GM23338 (cell line): ENCODE data around the gene FBXW7. TPM values are rescaled to one million over a fixed set of nuclear protein-coding genes. Genes with fewer than 3 reads are reported as not detected.

Source experiments
- CREB1 ChIP-seq: fragments of 250-450 bp; sonication (Bioruptor Pico); IDR thresholded peaks from 2 replicates; pipeline ENCODE4 v1.5.0; 2020; ENCODE audit warnings: low read depth, mild to moderate bottlenecking, moderate library complexity
- EZH2 ChIP-seq: fragments of 200-600 bp; sonication (generic); IDR thresholded peaks from one replicate; pipeline ENCODE4 v1.8.0; 2017; ENCODE audit warnings: antibody characterized with exemption, mild to moderate bottlenecking, low read depth; ENCODE audit not compliant: unreplicated experiment
- EZH2phosphoT487 ChIP-seq: fragments of 200-600 bp; sonication (generic); IDR thresholded peaks from one replicate; pipeline ENCODE4 v1.8.1; 2018; ENCODE audit warnings: antibody characterized with exemption; ENCODE audit not compliant: unreplicated experiment
- JUNB ChIP-seq: IDR thresholded peaks from one replicate; pipeline ENCODE4 v1.6.1; 2016; ENCODE audit warnings: antibody characterized with exemption; ENCODE audit not compliant: unreplicated experiment
- NANOG ChIP-seq: IDR thresholded peaks from 2 replicates; pipeline ENCODE4 v1.6.1; 2016; ENCODE audit warnings: antibody characterized with exemption, borderline replicate concordance
- ZNF331 ChIP-seq: fragments of 250-450 bp; sonication (Bioruptor Pico); IDR thresholded peaks from 2 replicates; pipeline ENCODE4 v1.5.0; 2020; ENCODE audit warnings: low read depth, mild to moderate bottlenecking, moderate library complexity
- polyA plus RNA-seq: library from polyadenylated mRNA; unstranded; fragments of >200 nt; fragmentation: Nextera tagmentation; extraction: Ambion mirVana; gene quantifications from 2 replicates; pipeline ENCODE4 v1.2.1, GENCODE V29; 2016
- total RNA-seq: library from RNA; depleted of rRNA; stranded (reverse); fragments of >200 nt; shearing (Covaris generic); gene quantifications from 2 replicates; pipeline ENCODE4 v1.2.3, GENCODE V29; 2014
- TF ChIP-seq, protein P1 (sequence below): fragments of 250-450 bp; sonication (Bioruptor Pico); IDR thresholded peaks from 2 replicates; pipeline ENCODE4 v1.5.0; 2020; ENCODE audit warnings: mild to moderate bottlenecking, moderate library complexity
- TF ChIP-seq, protein P2 (sequence below): IDR thresholded peaks from one replicate; pipeline ENCODE4 v1.6.1; 2018; ENCODE audit warnings: antibody characterized with exemption; ENCODE audit not compliant: unreplicated experiment
- TF ChIP-seq, protein P3 (sequence below): IDR thresholded peaks from 2 replicates; pipeline ENCODE4 v1.6.1; 2016; ENCODE audit warnings: antibody characterized with exemption

FBXW7 gene
- total and polyA plus RNA-seq, 2 experiments from 2014 or later, result 25.8 to 34.7 TPM

DNA sequence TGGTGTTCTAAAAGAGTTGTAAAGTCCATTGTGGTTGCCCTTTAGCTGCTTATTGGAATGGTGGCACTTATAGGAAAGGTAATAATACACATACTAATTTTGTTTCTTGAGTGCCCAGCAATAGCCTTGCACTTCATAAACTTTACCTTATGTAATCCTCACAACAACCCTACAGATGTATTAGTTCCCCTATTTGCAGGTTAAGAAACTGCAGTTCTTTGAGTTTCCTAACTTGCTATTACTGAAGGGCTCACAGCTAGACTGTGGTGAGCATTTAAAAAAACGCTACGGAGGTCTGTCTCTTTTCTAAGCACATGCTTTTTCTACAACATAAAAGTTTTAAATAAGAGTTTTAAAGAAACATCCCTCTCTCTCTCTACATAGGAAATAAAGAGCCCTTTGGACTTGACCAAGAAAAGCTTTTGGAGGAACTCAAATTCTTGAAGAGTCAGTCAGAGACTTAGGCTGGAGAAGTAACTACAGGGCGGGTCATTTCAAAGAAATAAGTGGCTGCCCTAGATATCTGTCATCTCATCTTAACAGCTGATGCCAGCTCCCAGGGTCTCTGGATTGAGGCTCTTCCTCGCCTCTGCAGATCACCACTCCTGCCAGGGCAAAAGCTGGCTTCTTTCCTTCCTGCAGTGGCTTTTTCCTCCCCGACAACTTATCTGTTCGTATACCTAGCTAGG is 42.0 kb upstream of the FBXW7 start (continued):
- TF ChIP-seq, protein P1, sequence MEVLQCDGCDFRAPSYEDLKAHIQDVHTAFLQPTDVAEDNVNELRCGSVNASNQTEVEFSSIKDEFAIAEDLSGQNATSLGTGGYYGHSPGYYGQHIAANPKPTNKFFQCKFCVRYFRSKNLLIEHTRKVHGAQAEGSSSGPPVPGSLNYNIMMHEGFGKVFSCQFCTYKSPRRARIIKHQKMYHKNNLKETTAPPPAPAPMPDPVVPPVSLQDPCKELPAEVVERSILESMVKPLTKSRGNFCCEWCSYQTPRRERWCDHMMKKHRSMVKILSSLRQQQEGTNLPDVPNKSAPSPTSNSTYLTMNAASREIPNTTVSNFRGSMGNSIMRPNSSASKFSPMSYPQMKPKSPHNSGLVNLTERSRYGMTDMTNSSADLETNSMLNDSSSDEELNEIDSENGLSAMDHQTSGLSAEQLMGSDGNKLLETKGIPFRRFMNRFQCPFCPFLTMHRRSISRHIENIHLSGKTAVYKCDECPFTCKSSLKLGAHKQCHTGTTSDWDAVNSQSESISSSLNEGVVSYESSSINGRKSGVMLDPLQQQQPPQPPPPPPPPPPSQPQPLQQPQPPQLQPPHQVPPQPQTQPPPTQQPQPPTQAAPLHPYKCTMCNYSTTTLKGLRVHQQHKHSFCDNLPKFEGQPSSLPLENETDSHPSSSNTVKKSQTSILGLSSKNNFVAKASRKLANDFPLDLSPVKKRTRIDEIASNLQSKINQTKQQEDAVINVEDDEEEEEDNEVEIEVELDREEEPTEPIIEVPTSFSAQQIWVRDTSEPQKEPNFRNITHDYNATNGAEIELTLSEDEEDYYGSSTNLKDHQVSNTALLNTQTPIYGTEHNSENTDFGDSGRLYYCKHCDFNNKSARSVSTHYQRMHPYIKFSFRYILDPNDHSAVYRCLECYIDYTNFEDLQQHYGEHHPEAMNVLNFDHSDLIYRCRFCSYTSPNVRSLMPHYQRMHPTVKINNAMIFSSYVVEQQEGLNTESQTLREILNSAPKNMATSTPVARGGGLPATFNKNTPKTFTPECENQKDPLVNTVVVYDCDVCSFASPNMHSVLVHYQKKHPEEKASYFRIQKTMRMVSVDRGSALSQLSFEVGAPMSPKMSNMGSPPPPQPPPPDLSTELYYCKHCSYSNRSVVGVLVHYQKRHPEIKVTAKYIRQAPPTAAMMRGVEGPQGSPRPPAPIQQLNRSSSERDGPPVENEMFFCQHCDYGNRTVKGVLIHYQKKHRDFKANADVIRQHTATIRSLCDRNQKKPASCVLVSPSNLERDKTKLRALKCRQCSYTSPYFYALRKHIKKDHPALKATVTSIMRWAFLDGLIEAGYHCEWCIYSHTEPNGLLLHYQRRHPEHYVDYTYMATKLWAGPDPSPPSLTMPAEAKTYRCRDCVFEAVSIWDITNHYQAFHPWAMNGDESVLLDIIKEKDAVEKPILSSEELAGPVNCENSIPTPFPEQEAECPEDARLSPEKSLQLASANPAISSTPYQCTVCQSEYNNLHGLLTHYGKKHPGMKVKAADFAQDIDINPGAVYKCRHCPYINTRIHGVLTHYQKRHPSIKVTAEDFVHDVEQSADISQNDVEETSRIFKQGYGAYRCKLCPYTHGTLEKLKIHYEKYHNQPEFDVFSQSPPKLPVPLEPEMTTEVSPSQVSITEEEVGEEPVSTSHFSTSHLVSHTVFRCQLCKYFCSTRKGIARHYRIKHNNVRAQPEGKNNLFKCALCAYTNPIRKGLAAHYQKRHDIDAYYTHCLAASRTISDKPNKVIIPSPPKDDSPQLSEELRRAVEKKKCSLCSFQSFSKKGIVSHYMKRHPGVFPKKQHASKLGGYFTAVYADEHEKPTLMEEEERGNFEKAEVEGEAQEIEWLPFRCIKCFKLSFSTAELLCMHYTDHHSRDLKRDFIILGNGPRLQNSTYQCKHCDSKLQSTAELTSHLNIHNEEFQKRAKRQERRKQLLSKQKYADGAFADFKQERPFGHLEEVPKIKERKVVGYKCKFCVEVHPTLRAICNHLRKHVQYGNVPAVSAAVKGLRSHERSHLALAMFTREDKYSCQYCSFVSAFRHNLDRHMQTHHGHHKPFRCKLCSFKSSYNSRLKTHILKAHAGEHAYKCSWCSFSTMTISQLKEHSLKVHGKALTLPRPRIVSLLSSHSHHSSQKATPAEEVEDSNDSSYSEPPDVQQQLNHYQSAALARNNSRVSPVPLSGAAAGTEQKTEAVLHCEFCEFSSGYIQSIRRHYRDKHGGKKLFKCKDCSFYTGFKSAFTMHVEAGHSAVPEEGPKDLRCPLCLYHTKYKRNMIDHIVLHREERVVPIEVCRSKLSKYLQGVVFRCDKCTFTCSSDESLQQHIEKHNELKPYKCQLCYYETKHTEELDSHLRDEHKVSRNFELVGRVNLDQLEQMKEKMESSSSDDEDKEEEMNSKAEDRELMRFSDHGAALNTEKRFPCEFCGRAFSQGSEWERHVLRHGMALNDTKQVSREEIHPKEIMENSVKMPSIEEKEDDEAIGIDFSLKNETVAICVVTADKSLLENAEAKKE (CRISPR knock-in tag), result no peak
- no peak for TF ChIP-seq EZH2phosphoT487
- no peak for TF ChIP-seq CREB1 (CRISPR knock-in tag)
- TF ChIP-seq, protein P2, sequence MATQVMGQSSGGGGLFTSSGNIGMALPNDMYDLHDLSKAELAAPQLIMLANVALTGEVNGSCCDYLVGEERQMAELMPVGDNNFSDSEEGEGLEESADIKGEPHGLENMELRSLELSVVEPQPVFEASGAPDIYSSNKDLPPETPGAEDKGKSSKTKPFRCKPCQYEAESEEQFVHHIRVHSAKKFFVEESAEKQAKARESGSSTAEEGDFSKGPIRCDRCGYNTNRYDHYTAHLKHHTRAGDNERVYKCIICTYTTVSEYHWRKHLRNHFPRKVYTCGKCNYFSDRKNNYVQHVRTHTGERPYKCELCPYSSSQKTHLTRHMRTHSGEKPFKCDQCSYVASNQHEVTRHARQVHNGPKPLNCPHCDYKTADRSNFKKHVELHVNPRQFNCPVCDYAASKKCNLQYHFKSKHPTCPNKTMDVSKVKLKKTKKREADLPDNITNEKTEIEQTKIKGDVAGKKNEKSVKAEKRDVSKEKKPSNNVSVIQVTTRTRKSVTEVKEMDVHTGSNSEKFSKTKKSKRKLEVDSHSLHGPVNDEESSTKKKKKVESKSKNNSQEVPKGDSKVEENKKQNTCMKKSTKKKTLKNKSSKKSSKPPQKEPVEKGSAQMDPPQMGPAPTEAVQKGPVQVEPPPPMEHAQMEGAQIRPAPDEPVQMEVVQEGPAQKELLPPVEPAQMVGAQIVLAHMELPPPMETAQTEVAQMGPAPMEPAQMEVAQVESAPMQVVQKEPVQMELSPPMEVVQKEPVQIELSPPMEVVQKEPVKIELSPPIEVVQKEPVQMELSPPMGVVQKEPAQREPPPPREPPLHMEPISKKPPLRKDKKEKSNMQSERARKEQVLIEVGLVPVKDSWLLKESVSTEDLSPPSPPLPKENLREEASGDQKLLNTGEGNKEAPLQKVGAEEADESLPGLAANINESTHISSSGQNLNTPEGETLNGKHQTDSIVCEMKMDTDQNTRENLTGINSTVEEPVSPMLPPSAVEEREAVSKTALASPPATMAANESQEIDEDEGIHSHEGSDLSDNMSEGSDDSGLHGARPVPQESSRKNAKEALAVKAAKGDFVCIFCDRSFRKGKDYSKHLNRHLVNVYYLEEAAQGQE, result no peak
- TF ChIP-seq, protein P3, sequence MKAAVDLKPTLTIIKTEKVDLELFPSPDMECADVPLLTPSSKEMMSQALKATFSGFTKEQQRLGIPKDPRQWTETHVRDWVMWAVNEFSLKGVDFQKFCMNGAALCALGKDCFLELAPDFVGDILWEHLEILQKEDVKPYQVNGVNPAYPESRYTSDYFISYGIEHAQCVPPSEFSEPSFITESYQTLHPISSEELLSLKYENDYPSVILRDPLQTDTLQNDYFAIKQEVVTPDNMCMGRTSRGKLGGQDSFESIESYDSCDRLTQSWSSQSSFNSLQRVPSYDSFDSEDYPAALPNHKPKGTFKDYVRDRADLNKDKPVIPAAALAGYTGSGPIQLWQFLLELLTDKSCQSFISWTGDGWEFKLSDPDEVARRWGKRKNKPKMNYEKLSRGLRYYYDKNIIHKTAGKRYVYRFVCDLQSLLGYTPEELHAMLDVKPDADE, result no peak
- no peak for TF ChIP-seq ZNF331 (CRISPR knock-in tag)
- TF ChIP-seq NANOG, result no peak
- no peak for TF ChIP-seq JUNB
- TF ChIP-seq EZH2, result no peak
